Measurements from ENCODE around the gene SH3PXD2B. TPM values are rescaled to one million over a fixed set of nuclear protein-coding genes. Genes with fewer than 3 reads are reported as not detected.

The SH3PXD2B gene
- total and polyA plus RNA-seq, 2 donors (not counting 1 experiment from before 2014, with no cell fraction given), result not detected

GRCh38 chr5:172474293-172474692 is 20.0 kb upstream of the SH3PXD2B start:
- ChIA-PET POLR2A (no interaction called here), CTCF (interaction anchor here (0.9 kb wide), 1 partner anchor 24 kb away, joined by 3 read pairs; no protein-coding TSS in a partner anchor)
- Histone ChIP-seq H4K20me1 (ENCODE audit: control insufficient read depth, insufficient read depth, low read length, poor library complexity, severe bottlenecking) (no peaks in the 10 kb centered on the region), H3K9me3 (ENCODE audit: control extremely low read depth in 1 of 3, control insufficient read depth in 2 of 3, insufficient read depth in 1 of 3, low read length in 2 of 3) (no peaks in the 10 kb centered on the region), H3K27me3 (replicated peaks in 1 of 4; ENCODE audit: control extremely low read depth in 1 of 4, control insufficient read depth in 3 of 4, insufficient read depth in 4 of 4, low read length in 3 of 4) (peaks cover 0 to 6% (median 1%) of the 10 kb centered on the region in 4 experiments), H3K27ac (ENCODE audit: low read length in 2 of 2) (no peak overlapping the region), H3K4me3 (ENCODE audit: control extremely low read depth in 1 of 5, extremely low read depth in 1 of 5, insufficient read depth in 1 of 5, low read depth in 2 of 5, low read length in 4 of 5) (no peak overlapping the region), H3K4me1 (ENCODE audit: control insufficient read depth in 2 of 2, insufficient read depth in 2 of 2, low read length in 2 of 2) (no peaks in the 10 kb centered on the region), H3K36me3 (replicated peaks in 1 of 2; ENCODE audit: control extremely low read depth in 1 of 2, control insufficient read depth in 1 of 2, extremely low read depth in 1 of 2, insufficient read depth in 2 of 2, low read length in 1 of 2) (no peaks in the 10 kb centered on the region), H2AFZ (ENCODE audit: insufficient read depth, low read depth, low read length, poor library complexity, severe bottlenecking) (no peak overlapping the region), H3K9ac (ENCODE audit: low read length) (no peak overlapping the region), H3K79me2 (ENCODE audit: control insufficient read depth, insufficient read depth, low read length) (no peaks in the 10 kb centered on the region), H3K4me2 (replicated peaks; ENCODE audit: low read depth, low read length, poor library complexity, severe bottlenecking) (no peak overlapping the region)
- ATAC-seq (ENCODE audit: low read depth) (no peak), DNase-seq (no peak)
- intact Hi-C loops (cut with micrococcal nuclease), result no loop called here
- Mint-ChIP-seq H3K27me3 (peaks cover 20% of the 10 kb centered on the region), H3K9me3 (ENCODE audit: insufficient read depth) (no peaks in the 10 kb centered on the region), H3K27ac (no peak overlapping the region), H3K4me1 (no peaks in the 10 kb centered on the region), H3K4me3 (no peak overlapping the region)
- TF ChIP-seq EZH2 (IDR thresholded peaks at IDR 0.05; ENCODE audit: borderline replicate concordance, insufficient read depth, low read depth, low read length, poor library complexity, severe bottlenecking) (no peak), CTCF (IDR thresholded peaks at IDR 0.05) (no peak)
- WGBS (ENCODE audit: insufficient coverage), result 91% methylated on average over 4 of the region's 7 CpGs

GRCh38 chr5:172473427-172473826 is 19.1 kb upstream of the SH3PXD2B start:
- Histone ChIP-seq H3K27me3 (replicated peaks in 1 of 4; ENCODE audit: control extremely low read depth in 1 of 4, control insufficient read depth in 3 of 4, insufficient read depth in 4 of 4, low read length in 3 of 4) (peaks cover 0 to 6% (median 1%) of the 10 kb centered on the region in 4 experiments), H3K79me2 (ENCODE audit: control insufficient read depth, insufficient read depth, low read length) (no peaks in the 10 kb centered on the region), H3K27ac (ENCODE audit: low read length in 2 of 2) (no peak overlapping the region), H4K20me1 (ENCODE audit: control insufficient read depth, insufficient read depth, low read length, poor library complexity, severe bottlenecking) (no peaks in the 10 kb centered on the region), H2AFZ (ENCODE audit: insufficient read depth, low read depth, low read length, poor library complexity, severe bottlenecking) (no peak overlapping the region), H3K4me3 (ENCODE audit: control extremely low read depth in 1 of 5, extremely low read depth in 1 of 5, insufficient read depth in 1 of 5, low read depth in 2 of 5, low read length in 4 of 5) (no peak overlapping the region), H3K9me3 (ENCODE audit: control extremely low read depth in 1 of 3, control insufficient read depth in 2 of 3, insufficient read depth in 1 of 3, low read length in 2 of 3) (no peaks in the 10 kb centered on the region), H3K4me1 (ENCODE audit: control insufficient read depth in 2 of 2, insufficient read depth in 2 of 2, low read length in 2 of 2) (no peaks in the 10 kb centered on the region), H3K36me3 (replicated peaks in 1 of 2; ENCODE audit: control extremely low read depth in 1 of 2, control insufficient read depth in 1 of 2, extremely low read depth in 1 of 2, insufficient read depth in 2 of 2, low read length in 1 of 2) (no peaks in the 10 kb centered on the region), H3K9ac (ENCODE audit: low read length) (no peak overlapping the region), H3K4me2 (replicated peaks; ENCODE audit: low read depth, low read length, poor library complexity, severe bottlenecking) (no peak overlapping the region)
- Mint-ChIP-seq H3K9me3 (ENCODE audit: insufficient read depth) (no peaks in the 10 kb centered on the region), H3K27ac (no peak overlapping the region), H3K4me1 (no peaks in the 10 kb centered on the region), H3K4me3 (no peak overlapping the region), H3K27me3 (peaks cover 24% of the 10 kb centered on the region)
- intact Hi-C loops (cut with micrococcal nuclease), result no loop called here
- TF ChIP-seq EZH2 (IDR thresholded peaks at IDR 0.05; ENCODE audit: borderline replicate concordance, insufficient read depth, low read depth, low read length, poor library complexity, severe bottlenecking) (no peak), CTCF (IDR thresholded peaks at IDR 0.05) (no peak)
- POLR2A ChIA-PET, result no interaction called here
- 87% methylated on average over 5 of the region's 5 CpGs for WGBS (ENCODE audit: insufficient coverage)
- no peak for DNase-seq
- CTCF ChIA-PET, result interaction anchor here (0.9 kb wide), 1 partner anchor 23 kb away, joined by 3 read pairs; no protein-coding TSS in a partner anchor
- no peak for ATAC-seq (ENCODE audit: low read depth)

Data from B cell (primary cell).